CD14-positive monocyte (primary cell): Measurements from ENCODE around the gene ADRM1. TPM values are rescaled to one million over a fixed set of nuclear protein-coding genes. Genes with fewer than 3 reads are reported as not detected.

Experiments
- DNase-seq, 3 donors: peaks; one replicate each; pipeline ENCODE4 v3.0.0-alpha.2; 2011 to 2022
- H2AFZ ChIP-seq: 2 replicates; pipeline ENCODE4 v1.6.0; 2012; ENCODE audit warnings: mild to moderate bottlenecking, low read depth, low read length, inconsistent platforms; ENCODE audit not compliant: insufficient read depth, poor library complexity, severe bottlenecking
- H3K27ac ChIP-seq, 2 donors: 1 replicate in 1 of 2; 2 replicates in 1 of 2; pipeline ENCODE4 v1.5.1; 2012 to 2013; ENCODE audit warnings: low read length in 2 of 2, control low read depth in 1 of 2, inconsistent platforms in 1 of 2, low read depth in 1 of 2, mild to moderate bottlenecking in 1 of 2
- H3K27me3 ChIP-seq, 2 donors: one replicate each; pipeline versions ENCODE4 v1.6.0 to v1.6.1; 2011 to 2013; ENCODE audit warnings: low read length in 2 of 2; ENCODE audit not compliant: control insufficient read depth in 2 of 2, insufficient read depth in 2 of 2
- H3K36me3 ChIP-seq, 2 donors: replicated peaks in 1 of 2; 1 replicate in 1 of 2; 2 replicates in 1 of 2; pipeline versions ENCODE4 v1.5.1 to v1.6.1; 2012 to 2013; ENCODE audit warnings: low read length in 2 of 2, control low read depth in 1 of 2, inconsistent platforms in 1 of 2, mild to moderate bottlenecking in 1 of 2; ENCODE audit not compliant: insufficient read depth in 2 of 2, control insufficient read depth in 1 of 2
- H3K4me1 ChIP-seq, 2 donors: 1 replicate in 1 of 2; 2 replicates in 1 of 2; pipeline versions ENCODE4 v1.5.1 to v1.6.1; 2012 to 2013; ENCODE audit warnings: low read length in 2 of 2, control low read depth in 1 of 2, inconsistent platforms in 1 of 2, mild to moderate bottlenecking in 1 of 2, moderate library complexity in 1 of 2; ENCODE audit not compliant: insufficient read depth in 2 of 2, control insufficient read depth in 1 of 2
- H3K4me2 ChIP-seq: replicated peaks from 2 replicates; pipeline ENCODE3; 2012; ENCODE audit warnings: low read length, moderate library complexity, mild to moderate bottlenecking; ENCODE audit not compliant: poor library complexity, severe bottlenecking; ENCODE audit errors: extremely low read depth
- H3K4me3 ChIP-seq, 3 experiments: fragments of 200-600 bp in 1 of 3; sonication (generic) in 1 of 3; replicated peaks in 1 of 3; 1 replicate in 2 of 3; 2 replicates in 1 of 3; pipeline ENCODE4 v1.5.1; 2011 to 2013; ENCODE audit warnings: low read length in 3 of 3, mild to moderate bottlenecking in 3 of 3, control low read depth in 2 of 3, low read depth in 2 of 3, inconsistent platforms in 1 of 3, moderate library complexity in 1 of 3
- H3K79me2 ChIP-seq: 2 replicates; pipeline ENCODE4 v1.6.0; 2012; ENCODE audit warnings: mild to moderate bottlenecking, control low read depth, inconsistent platforms, low read length, moderate library complexity; ENCODE audit not compliant: insufficient read depth
- H3K9ac ChIP-seq: 2 replicates; pipeline ENCODE4 v1.6.0; 2017; ENCODE audit warnings: low read length, mild to moderate bottlenecking; ENCODE audit not compliant: insufficient read depth, poor library complexity, severe bottlenecking
- H3K9me3 ChIP-seq, 2 donors: replicated peaks in 1 of 2; 1 replicate in 1 of 2; 2 replicates in 1 of 2; pipeline versions ENCODE4 v1.5.1 to v1.6.1; 2012 to 2013; ENCODE audit warnings: low read length in 2 of 2, control low read depth in 1 of 2; ENCODE audit not compliant: control insufficient read depth in 1 of 2, insufficient read depth in 1 of 2
- H4K20me1 ChIP-seq: 2 replicates; pipeline ENCODE4 v1.6.0; 2012; ENCODE audit warnings: mild to moderate bottlenecking, low read length, control low read depth, moderate library complexity; ENCODE audit not compliant: insufficient read depth
- H3K27ac Mint-ChIP-seq, 7 donors: one replicate each; pipeline ENCODE4 v1.8.0; 2020; ENCODE audit warnings: mild to moderate bottlenecking in 7 of 7, mixed read lengths in 7 of 7, moderate library complexity in 6 of 7, inconsistent platforms in 2 of 7
- H3K27me3 Mint-ChIP-seq, 3 donors: one replicate each; pipeline ENCODE4 v1.8.0; 2021 to 2022; ENCODE audit warnings: low read depth in 3 of 3, mild to moderate bottlenecking in 3 of 3, mixed read lengths in 3 of 3, moderate library complexity in 3 of 3, inconsistent platforms in 1 of 3
- H3K36me3 Mint-ChIP-seq, 2 donors: one replicate each; pipeline ENCODE4 v1.8.0; 2020; ENCODE audit warnings: mixed read lengths in 2 of 2, inconsistent platforms in 1 of 2, mild to moderate bottlenecking in 1 of 2
- H3K4me1 Mint-ChIP-seq: one replicate; pipeline ENCODE4 v1.8.0; 2020; ENCODE audit warnings: mild to moderate bottlenecking, mixed read lengths
- H3K4me3 Mint-ChIP-seq, 2 donors: one replicate each; pipeline ENCODE4 v1.8.0; 2020; ENCODE audit warnings: mild to moderate bottlenecking in 2 of 2, mixed read lengths in 2 of 2, moderate library complexity in 1 of 2
- H3K9me3 Mint-ChIP-seq, 7 donors: one replicate each; pipeline ENCODE4 v1.8.0; 2020 to 2022; ENCODE audit warnings: mixed read lengths in 7 of 7, mild to moderate bottlenecking in 6 of 7, moderate library complexity in 6 of 7, inconsistent platforms in 2 of 7
- CTCF ChIP-seq: fragments of 200-600 bp; IDR thresholded peaks from one replicate; pipeline ENCODE4 v1.8.0; 2022; ENCODE audit warnings: antibody characterized with exemption, mild to moderate bottlenecking
- WGBS: methylation state at CpG from one replicate; pipeline ENCODE4 v1.1.5; 2013; ENCODE audit warnings: missing lambda C conversion rate; ENCODE audit not compliant: insufficient coverage; 5-methylcytosine and 5-hydroxymethylcytosine counted together
- intact Hi-C, 2 donors: fragments of 100-400 bp; cut with micrococcal nuclease; formaldehyde crosslinking; loops; one replicate each; pipeline versions ENCODE4 v1.15.0 to v1.15.1; 2023
- polyA plus RNA-seq, 3 donors: library from polyadenylated mRNA; depleted of rRNA in 1 of 3; unstranded in 2 of 3; stranded (reverse) in 1 of 3; fragments of 300-500 nt in 2 of 3; fragments of >200 nt in 1 of 3; fragmentation: Illumina TruSeq in 2 of 3; gene quantifications; 1 replicate in 2 of 3; 2 replicates in 1 of 3; pipeline ENCODE4 v1.2.3, GENCODE V29; 2012 to 2021

The ADRM1 gene
- polyA plus RNA-seq, 3 donors, result 63.3 to 81.5 (median 72.5) TPM

GRCh38 chr20:62332989-62333819, 30.4 kb downstream of the ADRM1 start:
- TF ChIP-seq CTCF, result no peak
- no peak overlapping the region for H3K27ac Mint-ChIP-seq
- 93% methylated on average over 24 of the region's 34 CpGs for WGBS

GRCh38 chr20:62333820-62334595, 31.2 kb downstream of the ADRM1 start:
- Histone ChIP-seq H3K27me3 (no peaks in the 10 kb centered on the region), H4K20me1 (no peaks in the 10 kb centered on the region), H3K36me3 (no peaks in the 10 kb centered on the region), H3K79me2 (no peaks in the 10 kb centered on the region), H3K4me2 (no peak overlapping the region), H3K9ac (no peak overlapping the region), H3K27ac (no peak overlapping the region), H3K4me3 (no peak overlapping the region), H2AFZ (no peak overlapping the region), H3K9me3 (no peaks in the 10 kb centered on the region), H3K4me1 (no peaks in the 10 kb centered on the region)
- no peak for TF ChIP-seq CTCF
- 91% methylated on average over 35 of the region's 37 CpGs for WGBS
- H3K9me3 Mint-ChIP-seq, result peaks cover 0 to 1% (median 0%) of the 10 kb centered on the region in 7 donors
- H3K27ac Mint-ChIP-seq, result no peak overlapping the region
- H3K4me3 Mint-ChIP-seq, result no peak overlapping the region
- H3K27me3 Mint-ChIP-seq, result peaks cover 1 to 5% (median 4%) of the 10 kb centered on the region in 3 donors
- intact Hi-C loops, result no loop called here
- H3K4me1 Mint-ChIP-seq, result peaks cover 5% of the 10 kb centered on the region
- no peaks in the 10 kb centered on the region for H3K36me3 Mint-ChIP-seq
- no peak for DNase-seq

More at GRCh38 chr20:62332989-62333819, 30.4 kb downstream of the ADRM1 start:
- peaks cover 1 to 5% (median 4%) of the 10 kb centered on the region in 3 donors for H3K27me3 Mint-ChIP-seq
- no peaks in the 10 kb centered on the region for H3K36me3 Mint-ChIP-seq
- intact Hi-C loops, result no loop called here
- H3K9me3 Mint-ChIP-seq, result peaks cover 0 to 1% (median 0%) of the 10 kb centered on the region in 7 donors
- H3K9ac ChIP-seq, result no peak overlapping the region
- H3K9me3 ChIP-seq, result no peaks in the 10 kb centered on the region
- peaks cover 5% of the 10 kb centered on the region for H3K4me1 Mint-ChIP-seq
- no peak overlapping the region for H3K4me3 ChIP-seq
- H3K4me1 ChIP-seq, result no peaks in the 10 kb centered on the region
- DNase-seq, result no peak
- H4K20me1 ChIP-seq, result no peaks in the 10 kb centered on the region
- no peak overlapping the region for H3K4me2 ChIP-seq
- H3K36me3 ChIP-seq, result no peaks in the 10 kb centered on the region
- no peak overlapping the region for H3K27ac ChIP-seq
- H3K79me2 ChIP-seq, result no peaks in the 10 kb centered on the region
- no peak overlapping the region for H3K4me3 Mint-ChIP-seq
- H2AFZ ChIP-seq, result no peak overlapping the region
- H3K27me3 ChIP-seq, result no peaks in the 10 kb centered on the region
